Nephron progenitor cell (in vitro differentiated cells): ENCODE measurements around the gene NOTCH4.
"Not testable (repeated sequence)": the region's sequence is repeated elsewhere in the genome, so short reads cannot be mapped to it uniquely, and the experiment has no call there.

Experiments
- DNase-seq: peaks from one replicate; pipeline ENCODE4 v3.0.0; 2021
- H3K27ac Mint-ChIP-seq: 2 replicates; pipeline ENCODE4 v1.8.0; 2021; ENCODE audit warnings: mild to moderate bottlenecking, moderate library complexity, mixed read lengths
- H3K27me3 Mint-ChIP-seq: 2 replicates; pipeline ENCODE4 v1.8.0; 2021; ENCODE audit warnings: mild to moderate bottlenecking, low read depth, mixed read lengths; ENCODE audit not compliant: poor library complexity
- H3K36me3 Mint-ChIP-seq: 2 replicates; pipeline ENCODE4 v1.8.0; 2021; ENCODE audit warnings: low read depth, mixed read lengths
- H3K4me1 Mint-ChIP-seq: 2 replicates; pipeline ENCODE4 v1.8.0; 2021; ENCODE audit warnings: mixed read lengths
- H3K4me3 Mint-ChIP-seq: 2 replicates; pipeline ENCODE4 v1.8.0; 2021; ENCODE audit warnings: mild to moderate bottlenecking, moderate library complexity, mixed read lengths
- H3K9me3 Mint-ChIP-seq: 2 replicates; pipeline ENCODE4 v1.8.0; 2021; ENCODE audit warnings: mild to moderate bottlenecking, moderate library complexity, mixed read lengths
- CTCF ChIP-seq: fragments of 200-600 bp; sonication (generic); IDR thresholded peaks from 2 replicates; pipeline ENCODE4 v1.5.0; 2021; ENCODE audit warnings: antibody characterized with exemption

Gene NOTCH4

GRCh38 chr6:32254761-32255198 is 30.9 kb upstream of the NOTCH4 start:
- Mint-ChIP-seq H3K36me3 (peaks cover 34% of the 10 kb centered on the region), H3K9me3 (peaks cover 53% of the 10 kb centered on the region), H3K4me1 (peaks cover 33% of the 10 kb centered on the region), H3K27ac (no peak overlapping the region), H3K4me3 (peak overlapping the region; percentile 80), H3K27me3 (peaks cover 8% of the 10 kb centered on the region)
- DNase-seq = peak; percentile 35
- TF ChIP-seq CTCF = no peak

DNA sequence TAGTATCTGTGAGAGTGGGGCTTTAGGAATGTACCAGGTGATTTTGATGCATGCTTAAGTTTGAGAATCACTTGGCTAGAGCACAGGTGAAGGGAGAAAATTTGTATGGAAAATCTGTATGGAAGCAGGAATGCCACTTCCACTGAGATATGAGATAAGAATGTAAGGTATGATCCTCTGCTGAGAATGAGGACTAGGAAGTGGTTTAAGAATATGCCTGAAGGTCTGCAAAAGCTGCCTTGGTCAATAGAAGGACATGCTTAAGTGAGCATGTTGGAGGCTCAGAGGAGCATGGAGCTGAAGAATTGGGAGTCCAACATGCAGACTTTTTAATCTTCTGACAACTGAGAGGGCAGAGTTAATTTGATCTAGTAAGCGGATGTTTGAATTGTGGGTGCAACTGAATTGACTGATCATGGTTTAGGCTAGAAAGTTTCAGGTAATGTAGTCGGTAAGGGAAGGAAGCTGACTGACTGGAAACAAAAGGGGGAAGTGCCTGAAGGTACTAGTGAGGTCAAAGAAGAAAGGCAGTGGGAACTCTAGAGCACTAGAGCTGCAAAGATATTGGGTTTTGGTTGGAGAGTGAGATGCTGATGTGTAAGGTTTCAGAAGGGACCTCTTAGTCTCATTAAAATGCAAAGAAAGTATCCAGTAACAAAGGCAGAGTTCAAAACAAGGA is 28.6 kb upstream of the NOTCH4 start:
- peaks cover 13% of the 10 kb centered on the region for H3K36me3 Mint-ChIP-seq
- H3K27ac Mint-ChIP-seq = no peak overlapping the region
- no peak for TF ChIP-seq CTCF
- H3K4me3 Mint-ChIP-seq = peak overlapping the region; percentile 1
- peaks cover 4% of the 10 kb centered on the region for H3K27me3 Mint-ChIP-seq
- H3K9me3 Mint-ChIP-seq = peaks cover 49% of the 10 kb centered on the region
- H3K4me1 Mint-ChIP-seq = peaks cover 41% of the 10 kb centered on the region
- no peak for DNase-seq

- no peak overlapping the region for H3K4me3 Mint-ChIP-seq
- H3K9me3 Mint-ChIP-seq = peaks cover 37% of the 10 kb centered on the region
- H3K27ac Mint-ChIP-seq = no peak overlapping the region
- no peak for DNase-seq
- H3K36me3 Mint-ChIP-seq = no peaks in the 10 kb centered on the region
- H3K27me3 Mint-ChIP-seq = peaks cover 4% of the 10 kb centered on the region
- TF ChIP-seq CTCF = no peak
- H3K4me1 Mint-ChIP-seq = peaks cover 45% of the 10 kb centered on the region
Measured at GRCh38 chr6:32249262-32249661, 25.4 kb upstream of the NOTCH4 start.

GRCh38 chr6:32247401-32247800 is 23.5 kb upstream of the NOTCH4 start:
- Mint-ChIP-seq H3K4me3 (no peak overlapping the region), H3K4me1 (peaks cover 35% of the 10 kb centered on the region), H3K9me3 (peaks cover 37% of the 10 kb centered on the region), H3K27ac (peak overlapping the region; percentile 23), H3K36me3 (no peaks in the 10 kb centered on the region), H3K27me3 (peaks cover 11% of the 10 kb centered on the region)
- no peak for TF ChIP-seq CTCF
- no peak for DNase-seq

DNA sequence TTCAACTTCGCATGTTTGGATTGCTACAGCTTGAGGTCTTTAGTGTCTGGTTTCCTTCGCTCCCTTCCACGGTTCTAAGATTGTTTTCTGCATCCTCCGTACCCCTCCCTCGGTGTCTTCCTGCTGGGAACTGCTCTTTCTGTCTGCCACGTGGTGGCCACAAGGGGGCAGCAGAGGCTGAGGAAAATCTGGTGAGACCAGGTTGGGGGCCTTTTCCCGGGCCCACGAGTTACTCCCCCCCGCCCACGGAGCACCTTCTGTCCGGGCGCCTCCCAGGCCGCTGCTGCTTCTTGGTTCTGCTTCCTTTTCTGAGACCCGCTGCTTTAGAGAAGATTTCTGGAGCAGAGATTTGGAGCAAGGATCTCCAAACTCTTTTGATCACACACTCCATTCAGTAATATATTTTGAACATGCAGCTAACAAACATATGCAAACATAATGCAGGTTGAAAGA is 21.1 kb upstream of the NOTCH4 start:
- peak; percentile 83 for TF ChIP-seq CTCF
- Mint-ChIP-seq H3K36me3 (no peaks in the 10 kb centered on the region), H3K27me3 (peaks cover 13% of the 10 kb centered on the region), H3K4me3 (peak overlapping the region; percentile 5), H3K9me3 (peaks cover 21% of the 10 kb centered on the region), H3K4me1 (peaks cover 36% of the 10 kb centered on the region), H3K27ac (no peak overlapping the region)
- DNase-seq = peak; percentile 90

DNA sequence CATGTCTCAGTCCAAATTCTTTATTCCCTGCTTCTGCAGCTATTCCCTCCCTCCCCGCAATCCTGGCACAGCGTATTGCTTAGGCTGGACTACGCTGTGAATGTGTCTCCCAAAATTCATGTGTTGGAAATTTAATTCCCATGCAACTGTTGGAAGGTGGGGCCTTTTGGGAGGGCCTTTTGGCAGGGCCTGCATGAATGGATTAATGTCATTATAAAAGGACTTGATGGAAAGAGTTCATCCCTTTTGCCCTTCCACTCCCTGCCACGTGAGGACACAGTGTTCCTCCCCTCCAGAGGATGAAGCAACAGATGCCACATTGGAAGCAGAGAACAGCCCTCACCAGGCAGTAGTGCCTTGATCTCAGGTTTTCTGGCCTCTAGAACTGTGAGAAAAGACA is 20.4 kb upstream of the NOTCH4 start:
- peaks cover 14% of the 10 kb centered on the region for H3K9me3 Mint-ChIP-seq
- no peaks in the 10 kb centered on the region for H3K36me3 Mint-ChIP-seq
- DNase-seq = no peak

DNA sequence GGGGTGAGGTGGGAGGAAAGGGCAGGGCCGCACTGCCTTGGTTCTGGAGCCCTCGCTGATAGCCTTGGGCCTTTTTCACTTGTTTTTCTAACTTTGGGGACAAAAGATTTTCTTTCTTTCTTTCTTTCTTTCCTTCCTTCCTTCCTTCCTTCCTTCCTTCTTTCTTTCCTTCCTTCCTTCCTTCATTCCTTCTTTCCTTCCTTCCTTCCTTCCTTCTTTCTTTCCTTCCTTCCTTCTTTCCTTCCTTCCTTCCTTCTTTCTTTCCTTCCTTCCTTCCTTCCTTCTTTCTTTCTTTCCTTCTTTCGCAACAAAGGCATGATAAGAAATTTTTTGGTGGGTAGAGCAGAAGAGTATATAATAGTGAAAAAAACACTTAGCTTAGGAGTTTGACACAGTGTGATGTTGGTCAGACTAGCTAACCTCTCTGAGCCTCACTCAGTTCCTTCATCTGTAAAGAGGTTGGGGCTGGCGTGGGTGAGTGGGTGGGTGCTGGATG is 18.5 kb upstream of the NOTCH4 start:
- H3K4me3 Mint-ChIP-seq, H3K9me3 Mint-ChIP-seq, H3K27ac Mint-ChIP-seq, DNase-seq, H3K36me3 Mint-ChIP-seq: not testable (repeated sequence)
- peaks cover 27% of the 10 kb centered on the region for H3K4me1 Mint-ChIP-seq
- H3K27me3 Mint-ChIP-seq = peaks cover 17% of the 10 kb centered on the region

More for the DNA sequence above, 20.4 kb upstream of the NOTCH4 start:
- TF ChIP-seq CTCF = no peak
- no peak overlapping the region for H3K27ac Mint-ChIP-seq
- H3K4me3 Mint-ChIP-seq = no peak overlapping the region
- H3K27me3 Mint-ChIP-seq = peaks cover 17% of the 10 kb centered on the region
- peaks cover 36% of the 10 kb centered on the region for H3K4me1 Mint-ChIP-seq
